Non-pigmented ciliary epithelial cell (primary cell): ENCODE results near the gene CCDC149.

Experiments used
- DNase-seq: peaks from one replicate; pipeline ENCODE4 v3.0.0-alpha.2; 2010; ENCODE audit warnings: low read depth

CCDC149 gene

GRCh38 chr4:24843096-24843495 lies 69.7 kb downstream of the CCDC149 start:
- no peak for DNase-seq

GRCh38 chr4:24842356-24842755 lies 70.5 kb downstream of the CCDC149 start:
- no peak for DNase-seq

DNA sequence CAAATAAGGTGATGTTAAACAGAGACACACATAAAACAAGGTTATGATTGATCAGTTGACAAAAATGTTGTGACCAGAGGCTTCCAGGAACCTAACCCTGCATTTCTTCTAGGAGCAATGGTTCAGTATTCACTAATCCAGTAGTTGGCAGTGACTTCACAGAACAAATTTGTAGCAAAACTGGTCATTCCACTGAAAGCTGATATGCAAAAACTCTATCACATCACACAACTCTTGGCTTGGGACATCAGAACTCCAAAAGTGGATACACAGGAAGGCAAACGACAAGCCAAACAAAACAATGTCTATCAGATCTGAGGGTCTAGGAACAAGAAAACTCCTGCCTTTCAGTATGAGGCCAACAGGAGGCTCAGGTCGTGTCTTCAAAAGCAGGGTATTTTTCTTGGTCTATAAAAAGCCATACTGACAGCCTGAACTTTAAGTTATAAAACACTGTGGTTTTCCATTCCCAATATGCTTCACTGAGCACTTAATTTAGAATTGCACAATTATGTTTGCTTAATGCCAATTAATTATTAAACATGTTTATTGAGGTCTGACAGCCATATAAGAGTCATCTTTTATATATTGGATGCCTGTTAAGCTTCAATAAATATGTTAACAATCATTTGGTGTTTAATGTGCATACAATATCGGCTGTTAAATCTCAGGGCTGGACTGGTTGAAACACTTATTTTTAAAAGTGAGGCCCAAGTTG lies 71.9 kb downstream of the CCDC149 start:
- DNase-seq = no peak

GRCh38 chr4:24840362-24840761 lies 72.5 kb downstream of the CCDC149 start:
- DNase-seq = no peak

GRCh38 chr4:24837781-24838180 lies 75.1 kb downstream of the CCDC149 start:
- DNase-seq = no peak

- no peak for DNase-seq
Measured at GRCh38 chr4:24837336-24837735, 75.5 kb downstream of the CCDC149 start.

DNA sequence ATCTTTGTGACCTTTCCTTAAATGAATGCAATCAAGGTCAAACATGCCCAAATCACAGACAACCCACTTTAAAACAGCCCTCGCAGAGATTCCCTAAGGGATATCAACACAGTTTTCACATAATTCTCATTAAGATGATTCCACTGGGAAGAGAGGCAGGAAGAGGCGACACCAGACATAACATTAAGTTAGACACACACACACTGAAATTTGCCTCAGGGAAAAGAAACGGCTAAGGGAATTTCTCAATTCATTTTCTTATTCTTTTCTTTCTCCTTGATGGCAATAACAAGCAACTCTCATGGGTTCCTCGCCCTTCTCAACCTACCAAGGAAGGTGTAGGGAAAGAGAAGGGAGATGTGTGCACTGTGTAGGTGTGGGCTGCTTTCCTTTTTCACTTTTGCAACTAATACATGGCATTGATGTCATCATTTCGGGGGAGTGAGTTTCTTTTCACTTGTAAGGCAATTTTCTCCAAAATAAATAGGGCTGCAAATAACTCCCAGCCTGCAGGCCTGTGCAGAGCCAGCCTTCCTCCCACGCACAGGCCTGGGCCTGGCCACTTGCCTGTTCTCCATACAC lies 76.1 kb downstream of the CCDC149 start:
- no peak for DNase-seq

DNA sequence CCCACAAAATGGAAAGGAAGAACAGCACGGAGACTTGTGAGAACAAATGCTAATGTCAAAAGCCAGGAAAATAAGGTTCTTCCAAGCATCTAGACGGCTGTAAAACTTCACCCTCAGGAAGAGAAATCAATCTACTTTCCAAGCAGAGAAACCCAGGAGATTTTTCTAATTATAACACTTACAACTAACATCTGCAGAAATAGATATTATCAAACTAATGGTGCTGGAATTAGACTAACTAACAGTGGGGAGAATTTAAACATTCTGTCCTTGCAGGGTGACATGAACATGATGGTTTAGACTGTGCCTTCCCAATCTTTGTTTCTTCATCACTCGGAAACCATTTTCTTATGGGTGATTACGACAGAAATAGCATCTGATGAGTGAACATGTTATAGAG lies 77.1 kb downstream of the CCDC149 start:
- no peak for DNase-seq

GRCh38 chr4:24831637-24832036 lies 81.2 kb downstream of the CCDC149 start:
- no peak for DNase-seq

GRCh38 chr4:24824720-24825119 lies 88.1 kb downstream of the CCDC149 start:
- DNase-seq = no peak

DNA sequence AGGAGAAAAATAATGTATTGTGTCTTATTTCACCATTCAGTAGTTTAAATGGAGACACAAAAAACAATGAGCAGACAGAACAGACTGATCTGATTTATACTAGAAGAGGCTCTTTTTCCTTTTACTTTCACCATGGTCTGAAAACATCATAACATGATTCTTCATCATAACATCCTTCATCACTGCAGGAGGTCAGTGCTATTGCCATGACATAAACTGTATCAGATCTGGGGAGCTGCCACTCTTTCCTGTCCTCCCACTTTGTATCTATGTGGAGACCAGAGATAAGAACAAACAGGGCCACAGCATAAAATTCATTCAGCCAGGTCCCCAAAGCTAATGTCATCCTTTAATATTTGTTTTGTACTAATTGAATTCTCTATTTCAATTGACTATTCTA lies 92.3 kb downstream of the CCDC149 start:
- DNase-seq = no peak

- no peak for DNase-seq
Measured at GRCh38 chr4:24816797-24817196, 96.0 kb downstream of the CCDC149 start.

DNA sequence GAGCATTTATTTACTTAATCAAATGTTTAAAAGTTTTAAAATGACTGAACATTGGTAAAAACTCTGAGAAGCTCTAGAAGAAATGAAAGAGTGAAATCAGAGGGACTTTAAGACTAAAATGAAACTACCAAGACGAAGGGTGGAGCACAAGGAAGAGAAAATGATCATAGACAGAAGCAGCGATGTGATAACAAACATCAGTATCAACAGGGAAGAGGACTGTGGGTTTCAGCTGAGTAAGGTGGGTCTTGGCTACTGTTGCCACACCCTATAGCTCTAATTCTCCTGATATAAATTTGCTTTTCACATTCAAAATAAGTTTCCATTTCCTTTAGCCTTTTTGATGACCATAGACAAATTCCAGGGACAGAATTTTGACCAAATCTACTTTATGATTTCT lies 99.1 kb downstream of the CCDC149 start:
- DNase-seq = no peak

DNA sequence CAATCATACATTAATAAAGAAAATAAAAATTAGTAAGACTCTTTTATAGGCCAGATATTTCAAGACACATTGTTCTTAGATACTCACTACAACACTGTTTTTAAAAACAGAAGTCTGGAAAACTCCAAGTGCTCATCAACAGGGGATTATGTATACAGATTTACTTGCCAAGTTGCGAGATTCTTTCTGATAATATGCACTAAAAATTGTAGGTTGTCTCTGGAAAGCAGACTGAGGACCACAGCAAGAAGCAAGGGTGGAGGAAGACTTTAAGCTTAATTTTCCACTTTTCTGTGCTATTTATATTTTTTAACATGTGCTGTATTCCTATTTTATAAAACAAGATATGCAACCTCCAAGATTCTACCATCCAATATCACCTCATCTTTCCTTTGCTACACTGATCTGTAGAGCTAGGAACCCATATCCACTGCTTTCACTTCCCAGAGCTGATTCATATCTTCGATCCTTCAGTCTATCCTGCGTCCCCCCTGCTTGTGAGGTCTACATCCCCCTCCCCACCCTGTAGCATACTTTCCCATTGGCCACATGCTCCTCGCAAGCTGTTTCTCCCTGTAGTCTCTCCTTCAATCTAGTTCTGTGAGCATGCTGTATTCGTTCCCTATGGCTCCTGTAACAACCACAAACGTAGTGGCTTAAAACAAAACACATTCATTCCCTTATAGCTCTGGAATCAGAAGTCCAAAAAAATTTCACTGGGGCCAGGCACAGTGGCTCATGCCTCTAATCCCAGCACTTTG lies 101.8 kb downstream of the CCDC149 start:
- no peak for DNase-seq

GRCh38 chr4:24809815-24810405 lies 102.9 kb downstream of the CCDC149 start:
- DNase-seq = no peak

- no peak for DNase-seq
Measured at GRCh38 chr4:24809376-24809775, 103.5 kb downstream of the CCDC149 start.

- DNase-seq = no peak
Measured at GRCh38 chr4:24808955-24809354, 103.9 kb downstream of the CCDC149 start.

DNA sequence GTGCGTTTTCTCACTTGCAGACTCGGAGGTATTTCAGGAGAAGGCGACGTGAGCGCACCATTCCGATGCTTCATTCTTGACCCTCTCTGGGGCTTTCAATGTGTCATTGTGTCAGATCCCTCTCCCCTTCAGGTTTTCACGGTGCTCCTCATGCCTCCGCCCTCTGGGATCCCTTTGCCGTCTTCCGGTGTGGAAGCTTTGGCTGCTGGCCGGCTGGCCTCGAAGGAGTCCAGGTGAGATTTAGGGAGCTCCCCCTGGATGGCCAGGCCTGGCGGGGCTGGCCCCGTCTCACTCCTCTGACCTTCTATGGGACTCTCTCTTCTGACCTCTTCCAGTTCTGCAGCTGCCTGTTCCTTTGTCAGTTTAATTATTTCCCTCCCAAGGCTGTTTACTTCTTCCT lies 104.6 kb downstream of the CCDC149 start:
- no peak for DNase-seq

- no peak for DNase-seq
Measured at GRCh38 chr4:24807611-24808010, 105.2 kb downstream of the CCDC149 start.

DNA sequence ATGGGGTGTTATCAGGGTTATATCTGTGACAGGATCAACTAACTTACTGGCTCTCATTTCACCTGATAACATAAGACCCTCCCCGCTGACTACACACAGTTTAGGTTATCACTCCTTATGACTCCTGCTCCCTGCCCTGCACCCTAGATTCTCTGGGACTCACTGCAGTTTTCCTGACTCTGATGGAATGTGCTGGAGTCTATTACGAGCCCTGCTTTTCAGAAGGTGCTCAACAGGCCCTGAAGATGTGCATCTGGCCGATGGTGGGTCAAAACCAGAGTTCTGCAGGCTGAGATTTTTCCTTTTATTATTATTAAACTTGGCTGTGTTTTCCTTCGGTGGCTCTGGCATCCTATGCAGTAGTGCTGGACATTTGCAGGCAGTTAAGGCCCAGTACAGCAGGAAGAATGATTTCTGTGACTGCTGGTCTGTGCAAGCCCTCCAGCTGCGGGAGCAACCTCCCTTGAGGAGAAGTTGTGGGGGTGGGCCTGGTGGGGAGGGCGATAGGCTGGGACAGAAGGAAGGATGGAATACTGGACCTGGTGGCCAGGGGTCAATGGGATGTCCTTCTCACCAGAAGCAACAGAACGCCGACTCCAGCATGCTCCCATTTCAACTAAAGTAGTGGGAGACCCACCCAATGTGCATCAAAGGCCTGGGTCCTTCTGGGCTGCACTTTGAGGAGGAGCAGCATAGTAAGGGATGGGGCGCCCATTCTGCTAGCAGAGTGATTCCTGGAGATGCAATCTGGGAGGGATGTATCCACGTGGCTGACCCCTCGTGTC lies 106.4 kb downstream of the CCDC149 start:
- DNase-seq = no peak

- no peak for DNase-seq
Measured at GRCh38 chr4:24805566-24805965, 107.3 kb downstream of the CCDC149 start.

DNA sequence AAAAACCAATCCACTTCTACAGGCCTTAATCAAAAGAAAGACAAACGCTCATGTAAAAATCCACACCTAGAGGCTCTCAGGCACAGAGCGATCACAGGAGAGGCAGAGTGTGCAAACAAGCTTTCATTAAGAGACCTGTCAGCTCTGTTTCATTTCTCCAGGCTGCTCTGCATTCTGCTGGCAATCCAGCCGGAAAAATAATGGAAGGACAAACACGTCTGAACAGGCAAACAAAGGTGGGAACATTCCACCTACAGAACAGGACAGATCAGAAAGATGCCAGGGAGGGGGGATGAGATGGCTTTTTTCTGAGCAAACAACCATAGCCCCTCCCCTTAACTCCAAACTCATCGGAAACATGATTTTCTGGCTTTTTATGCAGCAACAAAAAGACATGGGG lies 107.8 kb downstream of the CCDC149 start:
- no peak for DNase-seq
